Body of pancreas (tissue), 4 donors: Measurements from ENCODE around the gene TNFRSF4.

Source experiments
- POLR2A ChIP-seq, 3 donors: fragments of 450-650 bp; IDR thresholded peaks; one replicate each; pipeline ENCODE4 v1.6.1; 2016; ENCODE audit warnings: antibody characterized with exemption in 3 of 3, mild to moderate bottlenecking in 2 of 3
- TF ChIP-seq, protein P1 (sequence below), 7 experiments: fragments of 450-650 bp in 4 of 7; fragments of 200-600 bp in 3 of 7; sonication (generic) in 3 of 7; IDR thresholded peaks; one replicate each; pipeline ENCODE4 v1.5.1; 2016 to 2019; ENCODE audit warnings: antibody characterized with exemption in 7 of 7

DNA sequence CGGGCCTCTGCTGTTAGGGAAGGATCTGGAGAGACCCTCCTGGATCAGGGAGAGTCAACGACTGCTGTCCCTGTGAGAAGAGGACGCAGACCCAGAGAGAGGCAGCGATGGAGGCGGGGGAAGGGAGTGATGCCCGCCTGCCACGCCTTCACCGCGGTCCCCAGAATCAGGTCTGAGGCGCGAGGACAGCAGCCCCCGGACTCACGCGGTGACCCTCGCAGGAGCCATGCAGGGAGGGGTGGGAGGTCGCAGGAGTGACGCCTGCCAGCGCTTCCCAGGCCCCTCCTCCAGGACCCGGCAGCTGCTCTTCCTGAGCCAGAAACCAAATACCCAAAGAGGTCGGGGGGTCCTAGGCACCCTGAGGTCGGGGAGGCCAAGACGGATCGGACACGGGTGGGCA is 6.2 kb upstream of the TNFRSF4 start:
- TF ChIP-seq, protein P1, sequence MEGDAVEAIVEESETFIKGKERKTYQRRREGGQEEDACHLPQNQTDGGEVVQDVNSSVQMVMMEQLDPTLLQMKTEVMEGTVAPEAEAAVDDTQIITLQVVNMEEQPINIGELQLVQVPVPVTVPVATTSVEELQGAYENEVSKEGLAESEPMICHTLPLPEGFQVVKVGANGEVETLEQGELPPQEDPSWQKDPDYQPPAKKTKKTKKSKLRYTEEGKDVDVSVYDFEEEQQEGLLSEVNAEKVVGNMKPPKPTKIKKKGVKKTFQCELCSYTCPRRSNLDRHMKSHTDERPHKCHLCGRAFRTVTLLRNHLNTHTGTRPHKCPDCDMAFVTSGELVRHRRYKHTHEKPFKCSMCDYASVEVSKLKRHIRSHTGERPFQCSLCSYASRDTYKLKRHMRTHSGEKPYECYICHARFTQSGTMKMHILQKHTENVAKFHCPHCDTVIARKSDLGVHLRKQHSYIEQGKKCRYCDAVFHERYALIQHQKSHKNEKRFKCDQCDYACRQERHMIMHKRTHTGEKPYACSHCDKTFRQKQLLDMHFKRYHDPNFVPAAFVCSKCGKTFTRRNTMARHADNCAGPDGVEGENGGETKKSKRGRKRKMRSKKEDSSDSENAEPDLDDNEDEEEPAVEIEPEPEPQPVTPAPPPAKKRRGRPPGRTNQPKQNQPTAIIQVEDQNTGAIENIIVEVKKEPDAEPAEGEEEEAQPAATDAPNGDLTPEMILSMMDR (IDR thresholded peaks at IDR 0.05) = no peak
- no peak for TF ChIP-seq POLR2A (IDR thresholded peaks at IDR 0.05)
